Measurements from ENCODE around the gene GRID2IP.

GRID2IP gene

GRCh38 chr7:6576024-6576866 is 25.0 kb upstream of the GRID2IP start:
- Mint-ChIP-seq H3K9me3 (no peaks in the 10 kb centered on the region), H3K4me1 (ENCODE audit: low read depth) (peaks cover 18% of the 10 kb centered on the region), H3K27ac (peak overlapping the region; percentile 85), H3K36me3 (ENCODE audit: low read depth) (peaks cover 9% of the 10 kb centered on the region), H3K27me3 (ENCODE audit: low read depth) (no peaks in the 10 kb centered on the region), H3K4me3 (peak overlapping the region; percentile 79)
- DNase-seq (ENCODE audit: low spot score): no peak

- H3K4me1 Mint-ChIP-seq (ENCODE audit: low read depth): peaks cover 17% of the 10 kb centered on the region
- no peak for DNase-seq (ENCODE audit: low spot score)
- no peaks in the 10 kb centered on the region for H3K9me3 Mint-ChIP-seq
- peak overlapping the region; percentile 79 for H3K4me3 Mint-ChIP-seq
- H3K27me3 Mint-ChIP-seq (ENCODE audit: low read depth): no peaks in the 10 kb centered on the region
- H3K27ac Mint-ChIP-seq: peak overlapping the region; percentile 36
- peaks cover 8% of the 10 kb centered on the region for H3K36me3 Mint-ChIP-seq (ENCODE audit: low read depth)
These were observed 24.2 kb upstream of the GRID2IP start for GRCh38 chr7:6575281-6576023.

GRCh38 chr7:6571160-6571779 is 20.0 kb upstream of the GRID2IP start:
- H3K9me3 Mint-ChIP-seq: no peaks in the 10 kb centered on the region
- H3K36me3 Mint-ChIP-seq (ENCODE audit: low read depth): no peaks in the 10 kb centered on the region
- H3K4me1 Mint-ChIP-seq (ENCODE audit: low read depth): peaks cover 4% of the 10 kb centered on the region
- H3K27me3 Mint-ChIP-seq (ENCODE audit: low read depth): peaks cover 2% of the 10 kb centered on the region
- DNase-seq (ENCODE audit: low spot score): no peak
- H3K4me3 Mint-ChIP-seq: no peak overlapping the region
- no peak overlapping the region for H3K27ac Mint-ChIP-seq

GRCh38 chr7:6567886-6568285 is 16.6 kb upstream of the GRID2IP start:
- Mint-ChIP-seq H3K4me1 (ENCODE audit: low read depth) (no peaks in the 10 kb centered on the region), H3K4me3 (no peak overlapping the region)

GRCh38 chr7:6565655-6566054 is 14.4 kb upstream of the GRID2IP start:
- no peaks in the 10 kb centered on the region for H3K36me3 Mint-ChIP-seq (ENCODE audit: low read depth)
- peaks cover 2% of the 10 kb centered on the region for H3K27me3 Mint-ChIP-seq (ENCODE audit: low read depth)
- no peaks in the 10 kb centered on the region for H3K9me3 Mint-ChIP-seq
- no peak overlapping the region for H3K4me3 Mint-ChIP-seq
- no peak overlapping the region for H3K27ac Mint-ChIP-seq
- no peak for DNase-seq (ENCODE audit: low spot score)
- no peaks in the 10 kb centered on the region for H3K4me1 Mint-ChIP-seq (ENCODE audit: low read depth)

More at GRCh38 chr7:6567886-6568285, 16.6 kb upstream of the GRID2IP start:
- Mint-ChIP-seq H3K36me3 (ENCODE audit: low read depth) (no peaks in the 10 kb centered on the region), H3K27me3 (ENCODE audit: low read depth) (peaks cover 2% of the 10 kb centered on the region), H3K9me3 (no peaks in the 10 kb centered on the region), H3K27ac (no peak overlapping the region)
- DNase-seq (ENCODE audit: low spot score): no peak

GRCh38 chr7:6563936-6564770 is 12.9 kb upstream of the GRID2IP start:
- no peaks in the 10 kb centered on the region for H3K9me3 Mint-ChIP-seq
- H3K27ac Mint-ChIP-seq: no peak overlapping the region
- no peaks in the 10 kb centered on the region for H3K4me1 Mint-ChIP-seq (ENCODE audit: low read depth)
- peaks cover 1% of the 10 kb centered on the region for H3K27me3 Mint-ChIP-seq (ENCODE audit: low read depth)
- H3K4me3 Mint-ChIP-seq: no peak overlapping the region
- no peak for DNase-seq (ENCODE audit: low spot score)
- H3K36me3 Mint-ChIP-seq (ENCODE audit: low read depth): no peaks in the 10 kb centered on the region

- no peak for DNase-seq (ENCODE audit: low spot score)
- Mint-ChIP-seq H3K36me3 (ENCODE audit: low read depth) (no peaks in the 10 kb centered on the region), H3K4me1 (ENCODE audit: low read depth) (no peaks in the 10 kb centered on the region), H3K27ac (no peak overlapping the region), H3K4me3 (no peak overlapping the region), H3K27me3 (ENCODE audit: low read depth) (no peaks in the 10 kb centered on the region), H3K9me3 (no peaks in the 10 kb centered on the region)
These were observed 10.8 kb upstream of the GRID2IP start for GRCh38 chr7:6562106-6562505.

GRCh38 chr7:6559896-6560295 is 8.6 kb upstream of the GRID2IP start:
- H3K4me1 Mint-ChIP-seq (ENCODE audit: low read depth): peaks cover 2% of the 10 kb centered on the region
- H3K27me3 Mint-ChIP-seq (ENCODE audit: low read depth): no peaks in the 10 kb centered on the region
- DNase-seq (ENCODE audit: low spot score): no peak
- no peaks in the 10 kb centered on the region for H3K9me3 Mint-ChIP-seq
- H3K4me3 Mint-ChIP-seq: no peak overlapping the region
- H3K36me3 Mint-ChIP-seq (ENCODE audit: low read depth): no peaks in the 10 kb centered on the region
- no peak overlapping the region for H3K27ac Mint-ChIP-seq

- H3K4me1 Mint-ChIP-seq (ENCODE audit: low read depth): peaks cover 4% of the 10 kb centered on the region
- H3K4me3 Mint-ChIP-seq: no peak overlapping the region
- DNase-seq (ENCODE audit: low spot score): no peak
- no peaks in the 10 kb centered on the region for H3K36me3 Mint-ChIP-seq (ENCODE audit: low read depth)
- no peak overlapping the region for H3K27ac Mint-ChIP-seq
- no peaks in the 10 kb centered on the region for H3K9me3 Mint-ChIP-seq
- no peaks in the 10 kb centered on the region for H3K27me3 Mint-ChIP-seq (ENCODE audit: low read depth)
These were observed 7.6 kb upstream of the GRID2IP start for GRCh38 chr7:6558837-6559236.

GRCh38 chr7:6556196-6556595 is 4.9 kb upstream of the GRID2IP start:
- H3K36me3 Mint-ChIP-seq (ENCODE audit: low read depth): no peaks in the 10 kb centered on the region
- no peak overlapping the region for H3K27ac Mint-ChIP-seq
- no peaks in the 10 kb centered on the region for H3K27me3 Mint-ChIP-seq (ENCODE audit: low read depth)
- DNase-seq (ENCODE audit: low spot score): no peak
- H3K4me1 Mint-ChIP-seq (ENCODE audit: low read depth): peaks cover 4% of the 10 kb centered on the region
- no peak overlapping the region for H3K4me3 Mint-ChIP-seq
- H3K9me3 Mint-ChIP-seq: no peaks in the 10 kb centered on the region

GRCh38 chr7:6554848-6555247 is 3.6 kb upstream of the GRID2IP start:
- Mint-ChIP-seq H3K9me3 (no peaks in the 10 kb centered on the region), H3K27ac (peak overlapping the region; percentile 72), H3K4me3 (peak overlapping the region; percentile 52), H3K27me3 (ENCODE audit: low read depth) (no peaks in the 10 kb centered on the region), H3K4me1 (ENCODE audit: low read depth) (peaks cover 4% of the 10 kb centered on the region), H3K36me3 (ENCODE audit: low read depth) (no peaks in the 10 kb centered on the region)
- no peak for DNase-seq (ENCODE audit: low spot score)

GRCh38 chr7:6553448-6554044 is 2.3 kb upstream of the GRID2IP start:
- Mint-ChIP-seq H3K4me1 (ENCODE audit: low read depth) (peaks cover 6% of the 10 kb centered on the region), H3K27me3 (ENCODE audit: low read depth) (no peaks in the 10 kb centered on the region)
- no peak for DNase-seq (ENCODE audit: low spot score)

GRCh38 chr7:6547400-6547799 is 3.9 kb downstream of the GRID2IP start:
- no peaks in the 10 kb centered on the region for H3K36me3 Mint-ChIP-seq (ENCODE audit: low read depth)
- H3K27me3 Mint-ChIP-seq (ENCODE audit: low read depth): no peaks in the 10 kb centered on the region
- H3K9me3 Mint-ChIP-seq: no peaks in the 10 kb centered on the region
- no peak for DNase-seq (ENCODE audit: low spot score)
- no peak overlapping the region for H3K4me3 Mint-ChIP-seq
- peaks cover 2% of the 10 kb centered on the region for H3K4me1 Mint-ChIP-seq (ENCODE audit: low read depth)
- H3K27ac Mint-ChIP-seq: no peak overlapping the region

More at GRCh38 chr7:6553448-6554044, 2.3 kb upstream of the GRID2IP start:
- Mint-ChIP-seq H3K9me3 (no peaks in the 10 kb centered on the region), H3K4me3 (no peak overlapping the region), H3K27ac (no peak overlapping the region), H3K36me3 (ENCODE audit: low read depth) (no peaks in the 10 kb centered on the region)

Measured in T-helper 2 cell treated with Interferon-gamma antibody and Interleukin-4, amounts not matched to agents 5 μg/mL and 100 μg/mL, for 36 hours (primary cell).